GM23338 (cell line): ENCODE measurements around the gene PHYKPL. TPM values are rescaled to one million over a fixed set of nuclear protein-coding genes. Genes with fewer than 3 reads are reported as not detected.

Experiments
- ATAC-seq: fragments of 200-7000 bp; cut with Tn5 transposase; 3 replicates; pipeline ENCODE4 v1.9.1; 2020
- DNase-seq: peaks from one replicate; pipeline ENCODE4 v3.0.0-alpha.2; 2015; ENCODE audit warnings: low spot score
- H2AFZ ChIP-seq: fragments of 200-600 bp; sonication (generic); 2 replicates; pipeline ENCODE4 v1.8.0; 2016; ENCODE audit warnings: antibody characterized with exemption, mild to moderate bottlenecking, moderate library complexity
- H3F3A ChIP-seq: fragments of 200-600 bp; sonication (generic); replicated peaks from 2 replicates; pipeline ENCODE4 v1.8.0; 2017; ENCODE audit warnings: antibody characterized with exemption, mixed run types, low read depth
- H3K27ac ChIP-seq: fragments of 200-600 bp; sonication (generic); 2 replicates; pipeline ENCODE4 v1.6.1; 2016; ENCODE audit warnings: low read depth
- H3K27me3 ChIP-seq: fragments of 200-600 bp; sonication (generic); 2 replicates; pipeline ENCODE4 v1.8.0; 2016; ENCODE audit warnings: mild to moderate bottlenecking, mixed run types, moderate library complexity; ENCODE audit not compliant: insufficient read depth
- H3K36me3 ChIP-seq: fragments of 200-600 bp; sonication (generic); 2 replicates; pipeline ENCODE4 v1.8.0; 2016; ENCODE audit warnings: mild to moderate bottlenecking; ENCODE audit not compliant: insufficient read depth
- H3K4me1 ChIP-seq: fragments of 200-600 bp; sonication (generic); 2 replicates; pipeline ENCODE4 v1.8.0; 2016; ENCODE audit warnings: mild to moderate bottlenecking, moderate library complexity; ENCODE audit not compliant: insufficient read depth
- H3K4me2 ChIP-seq: fragments of 200-600 bp; sonication (generic); 2 replicates; pipeline ENCODE4 v1.7.1; 2017; ENCODE audit warnings: mixed run types
- H3K4me3 ChIP-seq: fragments of 200-600 bp; sonication (generic); 2 replicates; pipeline ENCODE4 v1.6.1; 2016; ENCODE audit warnings: mixed run types
- H3K79me2 ChIP-seq: fragments of 200-600 bp; sonication (generic); replicated peaks from 2 replicates; pipeline ENCODE4 v1.8.0; 2017; ENCODE audit warnings: mild to moderate bottlenecking; ENCODE audit not compliant: insufficient read depth
- H3K9me2 ChIP-seq: fragments of 200-600 bp; sonication (generic); 2 replicates; pipeline ENCODE4 v1.8.0; 2017; ENCODE audit not compliant: insufficient read depth
- H4K20me1 ChIP-seq: fragments of 200-600 bp; sonication (generic); replicated peaks from 2 replicates; pipeline ENCODE4 v1.8.0; 2017; ENCODE audit warnings: mild to moderate bottlenecking; ENCODE audit not compliant: insufficient read depth
- H3K27ac Mint-ChIP-seq: 2 replicates; pipeline ENCODE4 v1.8.0; 2020; ENCODE audit warnings: inconsistent platforms, mild to moderate bottlenecking, moderate library complexity, mixed read lengths
- H3K27me3 Mint-ChIP-seq: 3 replicates; pipeline ENCODE4 v1.8.0; 2022; ENCODE audit warnings: low read depth, mild to moderate bottlenecking, moderate library complexity, mixed read lengths, inconsistent platforms; ENCODE audit not compliant: insufficient read depth, poor library complexity
- H3K36me3 Mint-ChIP-seq: 3 replicates; pipeline ENCODE4 v1.8.0; 2021; ENCODE audit warnings: low read depth, mild to moderate bottlenecking, inconsistent platforms, moderate library complexity, mixed read lengths
- H3K4me1 Mint-ChIP-seq: 3 replicates; pipeline ENCODE4 v1.8.0; 2020; ENCODE audit warnings: mild to moderate bottlenecking, inconsistent platforms, mixed read lengths
- H3K4me3 Mint-ChIP-seq: 3 replicates; pipeline ENCODE4 v1.8.0; 2021; ENCODE audit warnings: moderate library complexity, mild to moderate bottlenecking, inconsistent platforms, mixed read lengths
- H3K9me3 Mint-ChIP-seq: 3 replicates; pipeline ENCODE4 v1.8.0; 2020; ENCODE audit warnings: moderate library complexity, mild to moderate bottlenecking, inconsistent platforms, mixed read lengths
- CREB1 ChIP-seq: fragments of 250-450 bp; sonication (Bioruptor Pico); IDR thresholded peaks from 2 replicates; pipeline ENCODE4 v1.5.0; 2020; ENCODE audit warnings: low read depth, mild to moderate bottlenecking, moderate library complexity
- CTCF ChIP-seq, 2 experiments: fragments of 200-600 bp in 1 of 2; sonication (generic) in 1 of 2; conservative IDR thresholded peaks; 2 replicates each; pipeline versions ENCODE4 v1.5.1 to v1.6.1; 2016 to 2017; ENCODE audit warnings: antibody characterized with exemption in 2 of 2, low read depth in 2 of 2, mild to moderate bottlenecking in 2 of 2, moderate library complexity in 1 of 2
- EZH2 ChIP-seq: fragments of 200-600 bp; sonication (generic); IDR thresholded peaks from one replicate; pipeline ENCODE4 v1.8.0; 2017; ENCODE audit warnings: antibody characterized with exemption, mild to moderate bottlenecking, low read depth; ENCODE audit not compliant: unreplicated experiment
- EZH2phosphoT487 ChIP-seq: fragments of 200-600 bp; sonication (generic); IDR thresholded peaks from one replicate; pipeline ENCODE4 v1.8.1; 2018; ENCODE audit warnings: antibody characterized with exemption; ENCODE audit not compliant: unreplicated experiment
- NANOG ChIP-seq: IDR thresholded peaks from 2 replicates; pipeline ENCODE4 v1.6.1; 2016; ENCODE audit warnings: antibody characterized with exemption, borderline replicate concordance
- POLR2AphosphoS5 ChIP-seq: IDR thresholded peaks from 2 replicates; pipeline ENCODE4 v1.6.1; 2016; ENCODE audit warnings: antibody characterized with exemption, low read depth
- REST ChIP-seq: IDR thresholded peaks from one replicate; pipeline ENCODE4 v1.6.1; 2018; ENCODE audit warnings: antibody characterized with exemption; ENCODE audit not compliant: unreplicated experiment
- ZNF114 ChIP-seq: fragments of 250-450 bp; sonication (Bioruptor Pico); IDR thresholded peaks from 2 replicates; pipeline ENCODE4 v1.5.0; 2020; ENCODE audit warnings: mild to moderate bottlenecking, moderate library complexity
- ZNF462 ChIP-seq: fragments of 250-450 bp; sonication (Bioruptor Pico); IDR thresholded peaks from 2 replicates; pipeline ENCODE4 v1.5.0; 2020; ENCODE audit warnings: mild to moderate bottlenecking, moderate library complexity
- polyA plus RNA-seq: library from polyadenylated mRNA; unstranded; fragments of >200 nt; fragmentation: Nextera tagmentation; extraction: Ambion mirVana; gene quantifications from 2 replicates; pipeline ENCODE4 v1.2.1, GENCODE V29; 2016
- total RNA-seq: library from RNA; depleted of rRNA; stranded (reverse); fragments of >200 nt; shearing (Covaris generic); gene quantifications from 2 replicates; pipeline ENCODE4 v1.2.3, GENCODE V29; 2014

PHYKPL gene
- total and polyA plus RNA-seq, 2 experiments from 2014 or later, result 15.9 to 20.8 TPM

- Histone ChIP-seq H3F3A (no peaks in the 10 kb centered on the region), H3K9me2 (no peaks in the 10 kb centered on the region), H3K4me2 (no peak overlapping the region), H3K36me3 (no peaks in the 10 kb centered on the region), H3K27ac (no peak overlapping the region), H3K79me2 (no peaks in the 10 kb centered on the region), H3K4me1 (no peaks in the 10 kb centered on the region), H3K27me3 (no peaks in the 10 kb centered on the region), H2AFZ (no peak overlapping the region), H3K4me3 (no peak overlapping the region), H4K20me1 (no peaks in the 10 kb centered on the region)
- no peak for TF ChIP-seq ZNF114
- no peak for TF ChIP-seq EZH2
- TF ChIP-seq ZNF462 (CRISPR knock-in tag), result no peak
- TF ChIP-seq NANOG, result no peak
- TF ChIP-seq CTCF (conservative IDR thresholded peaks at IDR 0.05; ENCODE audit: low read depth in 2 of 2), result no peak
- TF ChIP-seq POLR2AphosphoS5, result no peak
- TF ChIP-seq CREB1, result no peak
- no peak for TF ChIP-seq EZH2phosphoT487
- no peak for TF ChIP-seq REST
- H3K27me3 Mint-ChIP-seq, result peaks cover 23% of the 10 kb centered on the region
- H3K4me3 Mint-ChIP-seq, result no peak overlapping the region
- peaks cover 5% of the 10 kb centered on the region; the same call in 2 of the 3 replicates for H3K9me3 Mint-ChIP-seq
- ATAC-seq (no peak), DNase-seq (no peak)
- no peak overlapping the region for H3K27ac Mint-ChIP-seq
- no peaks in the 10 kb centered on the region for H3K36me3 Mint-ChIP-seq
- peaks cover 6% of the 10 kb centered on the region for H3K4me1 Mint-ChIP-seq
These were observed 48.7 kb upstream of the PHYKPL start for GRCh38 chr5:178281331-178281730.
